Neuronal stem cell (in vitro differentiated cells): ENCODE measurements around the gene PIGO.
A peak's percentile ranks its signal among the peaks of the same experiment; 100 is the strongest.

Experiments used
- DNase-seq: peaks from one replicate; pipeline ENCODE4 v3.0.0-alpha.2; 2013; ENCODE audit warnings: low spot score
- H2AFZ ChIP-seq: one replicate; pipeline ENCODE4 v1.6.1; 2013; ENCODE audit warnings: mild to moderate bottlenecking, low read length, inconsistent platforms
- H2AK5ac ChIP-seq: 2 replicates; pipeline ENCODE4 v1.6.1; 2013; ENCODE audit warnings: low read depth, mild to moderate bottlenecking, inconsistent platforms, low read length, moderate library complexity, mixed read lengths
- H2BK120ac ChIP-seq: 2 replicates; pipeline ENCODE4 v1.6.1; 2013; ENCODE audit warnings: low read depth, mild to moderate bottlenecking, inconsistent platforms, low read length, moderate library complexity, mixed read lengths
- H2BK12ac ChIP-seq: one replicate; pipeline ENCODE4 v1.6.1; 2013; ENCODE audit warnings: low read length, inconsistent platforms
- H2BK15ac ChIP-seq: 2 replicates; pipeline ENCODE4 v1.6.1; 2013; ENCODE audit warnings: mild to moderate bottlenecking, low read length, inconsistent platforms, mixed read lengths
- H2BK5ac ChIP-seq: one replicate; pipeline ENCODE4 v1.6.1; 2013; ENCODE audit warnings: inconsistent platforms, mild to moderate bottlenecking, low read length, moderate library complexity
- H3K14ac ChIP-seq: one replicate; pipeline ENCODE4 v1.6.1; 2013; ENCODE audit warnings: low read length, inconsistent platforms
- H3K18ac ChIP-seq: 2 replicates; pipeline ENCODE4 v1.6.1; 2013; ENCODE audit warnings: low read length, inconsistent platforms
- H3K23ac ChIP-seq: 2 replicates; pipeline ENCODE4 v1.6.1; 2013; ENCODE audit warnings: low read depth, mild to moderate bottlenecking, mixed read lengths, low read length, inconsistent platforms; ENCODE audit not compliant: poor library complexity
- H3K27ac ChIP-seq: replicated peaks from 3 replicates; pipeline ENCODE4 v1.5.1; 2013; ENCODE audit warnings: low read length, inconsistent platforms
- H3K27me3 ChIP-seq, 3 experiments: 2 replicates each; pipeline ENCODE4 v1.6.1; 2013; ENCODE audit warnings: low read length in 3 of 3, mild to moderate bottlenecking in 2 of 3, inconsistent platforms in 1 of 3, low read depth in 1 of 3, mixed read lengths in 1 of 3, moderate library complexity in 1 of 3; ENCODE audit not compliant: control insufficient read depth in 3 of 3, insufficient read depth in 3 of 3
- H3K36me3 ChIP-seq, 2 donors: replicated peaks in 1 of 2; 2 replicates each; pipeline ENCODE4 v1.6.1; 2013; ENCODE audit warnings: low read length in 2 of 2; ENCODE audit not compliant: control insufficient read depth in 2 of 2, insufficient read depth in 2 of 2
- H3K4ac ChIP-seq: 2 replicates; pipeline ENCODE4 v1.6.1; 2013; ENCODE audit warnings: inconsistent platforms, mild to moderate bottlenecking, low read length, moderate library complexity
- H3K4me1 ChIP-seq, 2 donors: 1 replicate in 1 of 2; 2 replicates in 1 of 2; pipeline ENCODE4 v1.6.1; 2013; ENCODE audit warnings: low read length in 2 of 2, low read depth in 1 of 2; ENCODE audit not compliant: control insufficient read depth in 2 of 2, insufficient read depth in 1 of 2
- H3K4me2 ChIP-seq: one replicate; pipeline ENCODE4 v1.6.1; 2013; ENCODE audit warnings: mild to moderate bottlenecking, low read length, inconsistent platforms; ENCODE audit not compliant: insufficient read depth, poor library complexity, severe bottlenecking
- H3K4me3 ChIP-seq, 2 donors: 2 replicates each; pipeline ENCODE4 v1.5.1; 2013; ENCODE audit warnings: low read length in 2 of 2, mild to moderate bottlenecking in 2 of 2, inconsistent platforms in 1 of 2, moderate library complexity in 1 of 2
- H3K79me1 ChIP-seq: one replicate; pipeline ENCODE4 v1.6.1; 2013; ENCODE audit warnings: low read depth, mild to moderate bottlenecking, inconsistent platforms, low read length, moderate library complexity
- H3K9ac ChIP-seq: one replicate; pipeline ENCODE4 v1.6.1; 2013; ENCODE audit warnings: mild to moderate bottlenecking, low read depth, low read length, inconsistent platforms; ENCODE audit not compliant: poor library complexity
- H3K9me3 ChIP-seq, 2 donors: replicated peaks in 1 of 2; 2 replicates each; pipeline versions ENCODE3 to v1.6.1; 2013; ENCODE audit warnings: low read length in 2 of 2, mild to moderate bottlenecking in 2 of 2, inconsistent platforms in 1 of 2, low read depth in 1 of 2, mixed read lengths in 1 of 2, moderate library complexity in 1 of 2; ENCODE audit not compliant: control insufficient read depth in 2 of 2, insufficient read depth in 1 of 2
- H4K8ac ChIP-seq: one replicate; pipeline ENCODE4 v1.6.1; 2013; ENCODE audit warnings: low read depth, mild to moderate bottlenecking, inconsistent platforms, low read length, moderate library complexity
- H4K91ac ChIP-seq: one replicate; pipeline ENCODE4 v1.6.1; 2013; ENCODE audit warnings: low read length, low read depth, mild to moderate bottlenecking, inconsistent platforms; ENCODE audit not compliant: poor library complexity
- WGBS, 2 donors: extraction: QIAGEN DNeasy Blood & Tissue Kit; methylation state at CpG; one replicate each; pipeline ENCODE4 v1.1.7; 2013; ENCODE audit warnings: missing lambda C conversion rate in 2 of 2, mixed read lengths in 1 of 2; ENCODE audit not compliant: insufficient read length in 2 of 2, insufficient replicate concordance in 1 of 2; ENCODE audit errors: extremely low coverage in 2 of 2; 5-methylcytosine and 5-hydroxymethylcytosine counted together

PIGO gene

DNA sequence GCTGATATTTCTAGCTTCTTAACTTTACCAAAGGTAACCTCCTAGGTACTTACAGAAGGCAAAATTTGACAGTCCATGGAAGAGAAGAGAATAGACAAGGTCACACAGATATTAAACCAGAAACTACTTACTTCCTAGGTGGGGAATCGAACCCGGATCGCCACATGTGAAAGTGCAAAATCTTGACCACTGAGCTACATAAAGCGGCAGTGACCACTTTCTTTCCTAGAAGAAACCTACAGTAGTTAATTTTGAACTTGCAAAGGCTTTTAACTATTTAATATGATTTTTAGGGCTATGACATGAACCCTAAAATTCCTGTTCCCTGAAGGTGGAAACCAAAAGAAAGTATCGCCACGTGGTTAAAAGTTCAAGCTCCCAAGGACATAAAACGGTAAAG, 39.6 kb upstream of the PIGO start:
- Histone ChIP-seq H3K14ac (no peak overlapping the region), H3K27ac (no peak overlapping the region), H4K8ac (no peak overlapping the region), H2BK120ac (no peak overlapping the region), H3K27me3 (no peaks in the 10 kb centered on the region), H3K4ac (no peak overlapping the region), H3K4me2 (no peak overlapping the region), H3K23ac (no peak overlapping the region), H3K18ac (no peak overlapping the region), H2BK12ac (no peak overlapping the region), H2AFZ (no peak overlapping the region), H4K91ac (no peak overlapping the region), H2BK5ac (no peak overlapping the region), H2AK5ac (no peak overlapping the region), H2BK15ac (no peak overlapping the region), H3K36me3 (no peaks in the 10 kb centered on the region), H3K4me1 (no peaks in the 10 kb centered on the region), H3K9me3 (peaks cover 0 to 10% of the 10 kb centered on the region in 2 donors), H3K9ac (no peak overlapping the region), H3K79me1 (peaks cover 1% of the 10 kb centered on the region), H3K4me3 (no peak overlapping the region)
- WGBS, 2 donors, result no CpG with 5 or more reads among the region's 7 CpGs
- DNase-seq, result no peak

DNA sequence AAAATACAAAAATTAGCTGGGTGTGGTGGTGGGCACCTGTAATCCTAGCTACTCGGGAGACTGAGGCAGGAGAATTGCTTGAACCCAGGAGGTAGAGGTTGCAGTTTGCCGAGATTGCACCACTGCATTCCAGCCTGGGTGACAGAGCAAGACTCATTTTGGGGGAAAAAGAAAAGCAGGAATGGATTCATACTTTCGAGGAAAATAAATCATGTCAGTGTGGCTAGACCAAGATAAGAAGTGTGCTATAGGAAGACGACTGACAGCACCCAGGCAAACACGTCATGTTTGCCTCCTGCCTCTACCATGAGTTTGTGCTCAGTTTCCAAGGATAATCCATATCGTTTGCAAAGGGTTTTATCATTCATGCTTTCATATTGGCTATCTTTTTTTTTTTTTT, 38.5 kb upstream of the PIGO start:
- no peak overlapping the region for H2BK12ac ChIP-seq
- no peak overlapping the region for H2BK120ac ChIP-seq
- no peak overlapping the region for H4K91ac ChIP-seq
- H3K14ac ChIP-seq, result no peak overlapping the region
- H3K4me2 ChIP-seq, result no peak overlapping the region
- H2BK5ac ChIP-seq, result no peak overlapping the region
- H3K23ac ChIP-seq, result no peak overlapping the region
- peaks cover 1% of the 10 kb centered on the region for H3K79me1 ChIP-seq
- no peaks in the 10 kb centered on the region for H3K27me3 ChIP-seq
- no CpG with 5 or more reads among the region's 6 CpGs for WGBS, 2 donors
- H2AFZ ChIP-seq, result no peak overlapping the region
- no peak for DNase-seq
- H3K4me1 ChIP-seq, result no peaks in the 10 kb centered on the region
- H3K36me3 ChIP-seq, result no peaks in the 10 kb centered on the region
- H4K8ac ChIP-seq, result no peak overlapping the region
- H3K4me3 ChIP-seq, result no peak overlapping the region
- H3K4ac ChIP-seq, result no peak overlapping the region
- H2AK5ac ChIP-seq, result no peak overlapping the region
- H3K18ac ChIP-seq, result no peak overlapping the region
- H3K27ac ChIP-seq, result no peak overlapping the region
- H3K9ac ChIP-seq, result no peak overlapping the region
- peaks cover 0 to 7% of the 10 kb centered on the region in 2 donors for H3K9me3 ChIP-seq
- H2BK15ac ChIP-seq, result no peak overlapping the region

DNA sequence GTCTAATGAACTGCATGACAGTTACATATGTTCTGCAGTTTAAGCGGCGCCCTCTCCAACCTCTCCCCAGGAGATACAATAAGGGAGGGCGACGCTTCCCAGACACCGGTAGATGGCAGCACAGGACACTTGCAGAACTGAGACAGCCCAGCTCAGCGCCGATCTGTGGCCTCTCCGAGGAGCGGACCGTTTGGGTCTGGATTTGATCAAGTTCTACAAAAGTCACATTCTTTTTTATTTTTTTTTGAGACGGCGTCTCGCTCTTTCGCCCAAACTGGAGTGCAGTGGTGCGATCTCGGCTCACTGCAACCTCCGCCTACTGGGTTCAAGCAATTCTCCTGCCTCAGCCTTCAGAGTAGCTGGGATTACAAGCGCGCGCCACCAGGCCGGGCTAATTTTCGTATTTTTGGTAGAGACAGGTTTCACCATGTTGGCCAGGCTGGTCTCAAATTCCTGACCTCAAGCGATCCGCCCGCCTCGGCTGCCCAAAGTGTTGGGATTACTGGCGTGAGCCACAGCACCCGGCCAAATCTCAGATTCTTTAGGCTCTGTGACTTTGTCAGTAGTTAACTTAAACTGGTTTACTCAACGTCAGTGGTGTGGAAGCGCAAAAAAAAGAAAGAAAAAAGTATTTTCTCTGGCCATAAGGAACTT, 20.6 kb upstream of the PIGO start:
- H3K18ac ChIP-seq, result no peak overlapping the region
- H3K9ac ChIP-seq, result no peak overlapping the region
- H3K27ac ChIP-seq, result no peak overlapping the region
- no peaks in the 10 kb centered on the region for H3K9me3 ChIP-seq
- no peak overlapping the region for H4K91ac ChIP-seq
- peaks cover 18 to 19% of the 10 kb centered on the region in 2 donors for H3K4me1 ChIP-seq
- peak overlapping the region; percentile 81 for H2AFZ ChIP-seq
- no peak overlapping the region for H3K23ac ChIP-seq
- no peak overlapping the region for H2AK5ac ChIP-seq
- H4K8ac ChIP-seq, result no peak overlapping the region
- peak; percentile 91 for DNase-seq
- H3K14ac ChIP-seq, result no peak overlapping the region
- H3K4me2 ChIP-seq, result peak overlapping the region; percentile 92
- H3K4ac ChIP-seq, result no peak overlapping the region
- peak overlapping the region in 1 of 2 donors; percentile 42 for H3K4me3 ChIP-seq
- H3K27me3 ChIP-seq, result peaks cover 0 to 3% (median 0%) of the 10 kb centered on the region in 3 experiments
- WGBS, 2 donors, result no CpG with 5 or more reads among the region's 30 CpGs
- peaks cover 3% of the 10 kb centered on the region for H3K79me1 ChIP-seq
- no peak overlapping the region for H2BK120ac ChIP-seq
- H2BK15ac ChIP-seq, result no peak overlapping the region
- H3K36me3 ChIP-seq, result no peaks in the 10 kb centered on the region
- no peak overlapping the region for H2BK5ac ChIP-seq
- no peak overlapping the region for H2BK12ac ChIP-seq

DNA sequence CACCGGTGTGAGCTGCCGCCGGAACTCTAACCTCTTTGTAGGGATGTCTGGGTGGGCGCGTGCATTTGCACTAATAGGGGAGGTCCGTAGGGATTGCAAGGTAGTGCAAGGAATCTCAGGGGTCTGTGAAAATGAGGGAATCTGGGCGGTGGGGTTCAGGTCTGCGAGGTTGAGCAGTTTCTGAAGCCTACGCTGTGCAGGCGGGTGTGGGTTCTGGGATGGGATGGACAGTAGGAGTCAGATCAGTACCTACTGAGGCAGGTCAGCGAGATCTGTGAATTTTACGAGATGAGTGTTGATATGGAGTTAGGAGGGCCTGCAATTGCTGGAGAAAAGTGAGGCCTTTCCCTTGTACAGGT, 20.1 kb upstream of the PIGO start:
- DNase-seq, result peak; percentile 43
- Histone ChIP-seq H3K4me2 (peak overlapping the region; percentile 92), H2BK15ac (no peak overlapping the region), H3K79me1 (peaks cover 3% of the 10 kb centered on the region), H3K14ac (no peak overlapping the region), H3K9me3 (no peaks in the 10 kb centered on the region), H2BK12ac (no peak overlapping the region), H3K27ac (no peak overlapping the region), H3K9ac (peak overlapping the region; percentile 75), H2AK5ac (no peak overlapping the region), H2BK120ac (no peak overlapping the region), H3K36me3 (no peaks in the 10 kb centered on the region), H4K8ac (no peak overlapping the region), H3K4ac (no peak overlapping the region), H3K27me3 (peaks cover 0 to 3% (median 0%) of the 10 kb centered on the region in 3 experiments), H3K23ac (no peak overlapping the region), H3K4me3 (peak overlapping the region; percentile 42 to 76), H3K18ac (no peak overlapping the region), H2AFZ (peak overlapping the region; percentile 81), H4K91ac (no peak overlapping the region), H3K4me1 (peaks cover 21 to 22% of the 10 kb centered on the region in 2 donors), H2BK5ac (no peak overlapping the region)
- WGBS, 2 donors, result no CpG with 5 or more reads among the region's 12 CpGs
